SK-N-SH (cell line): ENCODE results near the gene ZNF24. TPM values are rescaled to one million over a fixed set of nuclear protein-coding genes. Genes with fewer than 3 reads are reported as not detected.

Experiments used
- CTCF ChIA-PET: fragments of 300-600, 350-600 bp; formaldehyde crosslinking; extraction: SDS; loops from one replicate; lab custom pipeline; 2021; lab: Yijun Ruan, JAX
- POLR2A ChIA-PET: fragments of 350-600 bp; sonication (Branson Sonifier 250); formaldehyde crosslinking; extraction: SDS; loops from one replicate; lab custom pipeline; 2020; ENCODE audit warnings: antibody characterized with exemption, inconsistent platforms; lab: Yijun Ruan, JAX
- DNase-seq: peaks from one replicate; pipeline ENCODE4 v3.0.0; 2012
- H2AFZ ChIP-seq: fragments of 200-600 bp; sonication (generic); 2 replicates; pipeline ENCODE4 v1.8.1; 2016; ENCODE audit warnings: antibody characterized with exemption, mild to moderate bottlenecking, low read depth
- H3F3A ChIP-seq: fragments of 200-600 bp; sonication (generic); replicated peaks from 2 replicates; pipeline ENCODE3; 2016; ENCODE audit warnings: antibody characterized with exemption, mild to moderate bottlenecking; ENCODE audit not compliant: insufficient read depth
- H3K27ac ChIP-seq, 2 experiments: fragments of 200-500 bp in 1 of 2; fragments of 200-600 bp in 1 of 2; sonication (Bioruptor generic) in 1 of 2; sonication (generic), shearing (Covaris generic) in 1 of 2; 2 replicates each; pipeline versions ENCODE4 v1.5.1 to v1.6.1; 2014 to 2016; ENCODE audit warnings: low read depth in 2 of 2, inconsistent platforms in 1 of 2, low read length in 1 of 2, mild to moderate bottlenecking in 1 of 2, mixed read lengths in 1 of 2
- H3K27me3 ChIP-seq: fragments of 200-600 bp; sonication (generic), shearing (Covaris generic); 2 replicates; pipeline ENCODE4 v1.6.1; 2016; ENCODE audit warnings: mixed run types; ENCODE audit not compliant: insufficient read depth
- H3K36me3 ChIP-seq, 2 experiments: fragments of 200-500 bp in 1 of 2; fragments of 200-600 bp in 1 of 2; sonication (Bioruptor generic) in 1 of 2; sonication (generic) in 1 of 2; replicated peaks in 1 of 2; 2 replicates each; pipeline versions ENCODE3 to v1.5.1; 2014 to 2016; ENCODE audit warnings: low read length in 1 of 2, mild to moderate bottlenecking in 1 of 2; ENCODE audit not compliant: insufficient read depth in 2 of 2, control insufficient read depth in 1 of 2
- H3K4me1 ChIP-seq, 2 experiments: fragments of 200-500 bp in 1 of 2; fragments of 200-600 bp in 1 of 2; sonication (Bioruptor generic) in 1 of 2; sonication (generic), shearing (Covaris generic) in 1 of 2; 2 replicates each; pipeline versions ENCODE4 v1.5.1 to v1.6.1; 2014 to 2016; ENCODE audit warnings: low read depth in 1 of 2, low read length in 1 of 2, mixed run types in 1 of 2; ENCODE audit not compliant: insufficient read depth in 2 of 2, control insufficient read depth in 1 of 2
- H3K4me2 ChIP-seq: fragments of 200-600 bp; sonication (generic), shearing (Covaris generic); 2 replicates; pipeline ENCODE4 v1.6.1; 2017; ENCODE audit warnings: mixed run types
- H3K4me3 ChIP-seq, 2 experiments: fragments of 200-500 bp in 1 of 2; fragments of 200-600 bp in 1 of 2; sonication (Bioruptor generic) in 1 of 2; sonication (generic), shearing (Covaris generic) in 1 of 2; 2 replicates each; pipeline versions ENCODE4 v1.5.1 to v1.8.1; 2014 to 2016; ENCODE audit warnings: low read depth in 2 of 2, inconsistent platforms in 1 of 2, low read length in 1 of 2, mild to moderate bottlenecking in 1 of 2, mixed read lengths in 1 of 2, moderate library complexity in 1 of 2
- H3K79me2 ChIP-seq: fragments of 200-600 bp; sonication (generic); 2 replicates; pipeline ENCODE4 v1.8.1; 2017; ENCODE audit warnings: mild to moderate bottlenecking; ENCODE audit not compliant: insufficient read depth
- H3K9ac ChIP-seq: fragments of 200-600 bp; sonication (generic); 2 replicates; pipeline ENCODE4 v1.6.1; 2017; ENCODE audit warnings: mixed run types
- H3K9me2 ChIP-seq: fragments of 200-600 bp; sonication (generic); 2 replicates; pipeline ENCODE4 v1.6.1; 2017; ENCODE audit warnings: mixed run types
- H3K9me3 ChIP-seq: fragments of 200-600 bp; sonication (generic); 2 replicates; pipeline ENCODE4 v1.6.1; 2017; ENCODE audit warnings: mixed run types, mild to moderate bottlenecking, moderate library complexity
- H4K20me1 ChIP-seq: fragments of 200-600 bp; sonication (generic); 2 replicates; pipeline ENCODE4 v1.6.1; 2017; ENCODE audit warnings: mild to moderate bottlenecking, mixed run types; ENCODE audit not compliant: insufficient read depth
- CHD2 ChIP-seq: fragments of 150-350 bp; IDR thresholded peaks from 2 replicates; pipeline ENCODE4 v1.6.1; 2018; ENCODE audit warnings: low read length; ENCODE audit not compliant: partially characterized antibody
- ELF1 ChIP-seq: IDR thresholded peaks from 2 replicates; pipeline ENCODE4 v1.4.0; 2012
- EZH2phosphoT487 ChIP-seq: fragments of 200-600 bp; sonication (generic); IDR thresholded peaks from 2 replicates; pipeline ENCODE4 v1.6.1; 2017; ENCODE audit warnings: low read depth, mixed run types, mild to moderate bottlenecking, antibody characterized with exemption, moderate library complexity, borderline replicate concordance
- FOXJ3 ChIP-seq: sonication (generic); formaldehyde crosslinking; IDR thresholded peaks from 2 replicates; pipeline ENCODE4 v1.5.1; 2020; ENCODE audit warnings: mild to moderate bottlenecking, missing genetic modification reagents
- GABPA ChIP-seq: IDR thresholded peaks from 2 replicates; pipeline ENCODE4 v1.4.0; 2012; ENCODE audit warnings: low read depth, mild to moderate bottlenecking
- GATA2 ChIP-seq: sonication (generic); formaldehyde crosslinking; IDR thresholded peaks from 2 replicates; pipeline ENCODE4 v1.5.0; 2020; ENCODE audit warnings: mild to moderate bottlenecking, missing genetic modification reagents
- MAX ChIP-seq: IDR thresholded peaks from 2 replicates; pipeline ENCODE4 v1.4.0; 2012; ENCODE audit warnings: low read depth
- MXI1 ChIP-seq: IDR thresholded peaks from 2 replicates; pipeline ENCODE4 v1.6.1; 2012; ENCODE audit warnings: mild to moderate bottlenecking, low read depth, low read length, improper control_type of control experiment
- NFIC ChIP-seq: IDR thresholded peaks from 2 replicates; pipeline ENCODE4 v1.4.0; 2012; ENCODE audit warnings: borderline replicate concordance
- POLR2AphosphoS5 ChIP-seq: IDR thresholded peaks from 2 replicates; pipeline ENCODE4 v1.6.1; 2012; ENCODE audit warnings: low read depth, low read length
- RAD21 ChIP-seq: IDR thresholded peaks from 2 replicates; pipeline ENCODE4 v1.6.1; 2012; ENCODE audit warnings: mild to moderate bottlenecking, low read length
- RCOR1 ChIP-seq: fragments of 150-350 bp; IDR thresholded peaks from 2 replicates; pipeline ENCODE4 v1.6.1; 2017; ENCODE audit warnings: antibody characterized with exemption, low read length
- REST ChIP-seq: IDR thresholded peaks from 2 replicates; pipeline ENCODE4 v1.6.1; 2012; ENCODE audit warnings: mild to moderate bottlenecking, low read depth, low read length, moderate library complexity
- RXRA ChIP-seq: IDR thresholded peaks from 2 replicates; pipeline ENCODE4 v1.4.0; 2012; ENCODE audit warnings: low read depth, mild to moderate bottlenecking, borderline replicate concordance
- TAF1 ChIP-seq: IDR thresholded peaks from 2 replicates; pipeline ENCODE4 v1.6.1; 2012; ENCODE audit warnings: low read depth, mild to moderate bottlenecking, low read length, moderate library complexity, borderline replicate concordance
- TEAD4 ChIP-seq: IDR thresholded peaks from 2 replicates; pipeline ENCODE4 v1.4.0; 2012; ENCODE audit warnings: mild to moderate bottlenecking, borderline replicate concordance; ENCODE audit not compliant: insufficient read depth
- USF1 ChIP-seq: IDR thresholded peaks from 2 replicates; pipeline ENCODE4 v1.4.0; 2012; ENCODE audit warnings: low read depth, borderline replicate concordance
- WGBS: methylation state at CpG from one replicate; pipeline ENCODE4 v1.1.6; 2017; ENCODE audit warnings: low lambda C conversion rate; 5-methylcytosine and 5-hydroxymethylcytosine counted together
- polyA plus RNA-seq, 3 experiments: library from polyadenylated mRNA; depleted of rRNA; stranded (reverse); fragments of >200 nt; gene quantifications; 2 replicates each; pipeline ENCODE4 v1.2.3, GENCODE V29; 2012

Gene ZNF24
- polyA plus RNA-seq, 1 of the 3 experiments (the other 2 are of a cell fraction), result 6.9 TPM

GRCh38 chr18:35326695-35327387 is 17.4 kb downstream of the ZNF24 start:
- ChIA-PET POLR2A (no interaction called here), CTCF (interaction anchor here (1.0 to 1.4 kb wide), 2 partner anchors 10 to 22 kb away, joined by 3 read pairs; no protein-coding TSS in a partner anchor)
- 37% methylated on average over 3 of the region's 3 CpGs for WGBS

GRCh38 chr18:35324926-35325655 is 19.1 kb downstream of the ZNF24 start:
- no peaks in the 10 kb centered on the region for H4K20me1 ChIP-seq
- peaks cover 0 to 10% of the 10 kb centered on the region in 2 experiments for H3K36me3 ChIP-seq
- WGBS, result 38% methylated on average over 2 of the region's 2 CpGs
- ChIA-PET CTCF (no interaction called here), POLR2A (no interaction called here)
- TF ChIP-seq REST (no peak), GABPA (no peak), TEAD4 (no peak), TAF1 (no peak), RAD21 (no peak), USF1 (no peak), NFIC (no peak), RCOR1 (no peak), FOXJ3 (CRISPR knock-in tag) (no peak), EZH2phosphoT487 (no peak), ELF1 (no peak), CHD2 (no peak), POLR2AphosphoS5 (no peak), MXI1 (no peak), GATA2 (CRISPR knock-in tag) (no peak), RXRA (no peak)
- H3K27me3 ChIP-seq, result no peaks in the 10 kb centered on the region
- H3F3A ChIP-seq, result no peaks in the 10 kb centered on the region
- H3K9ac ChIP-seq, result no peak overlapping the region
- 0 out of 2 replicates have a peak, but pooled peaks cover 12% of the 10 kb centered on the region for H3K9me3 ChIP-seq
- no peak for DNase-seq
- H3K27ac ChIP-seq, result no peak overlapping the region; a peak in 1 of 4 replicates
- H3K4me2 ChIP-seq, result no peak overlapping the region
- H3K4me1 ChIP-seq, result no peaks in the 10 kb centered on the region
- no peaks in the 10 kb centered on the region for H3K9me2 ChIP-seq
- no peaks in the 10 kb centered on the region for H3K79me2 ChIP-seq
- no peak overlapping the region for H2AFZ ChIP-seq
- no peak overlapping the region for H3K4me3 ChIP-seq

More at GRCh38 chr18:35326695-35327387, 17.4 kb downstream of the ZNF24 start:
- Histone ChIP-seq H3K4me3 (no peak overlapping the region), H3K27me3 (no peaks in the 10 kb centered on the region), H4K20me1 (no peaks in the 10 kb centered on the region), H3K4me1 (no peaks in the 10 kb centered on the region), H2AFZ (no peak overlapping the region), H3K9ac (no peak overlapping the region), H3K36me3 (peaks cover 4 to 10% of the 10 kb centered on the region in 2 experiments), H3K9me3 (0 out of 2 replicates have a peak, but pooled peaks cover 12% of the 10 kb centered on the region), H3F3A (no peaks in the 10 kb centered on the region), H3K9me2 (no peaks in the 10 kb centered on the region), H3K4me2 (no peak overlapping the region), H3K27ac (no peak overlapping the region), H3K79me2 (no peaks in the 10 kb centered on the region)
- no peak for DNase-seq
- no peak for TF ChIP-seq FOXJ3 (CRISPR knock-in tag)
- TF ChIP-seq GATA2 (CRISPR knock-in tag), result no peak
- no peak for TF ChIP-seq RAD21
- no peak for TF ChIP-seq MXI1
- TF ChIP-seq MAX, result no peak
- no peak for TF ChIP-seq POLR2AphosphoS5
- no peak for TF ChIP-seq ELF1
